Keratinocyte (primary cell): ENCODE data around the gene ADRM1. TPM values are rescaled to one million over a fixed set of nuclear protein-coding genes. Genes with fewer than 3 reads are reported as not detected.

Source experiments
- DNase-seq: peaks from one replicate; pipeline ENCODE4 v3.0.0-alpha.2; 2011; ENCODE audit warnings: low read depth, missing footprints, low spot score
- FAIRE-seq: peaks from 2 replicates; lab custom pipeline; 2011; peaks lifted over from hg19 to GRCh38; lab: Jason Lieb, UNC
- H2AFZ ChIP-seq: 2 replicates; pipeline ENCODE4 v1.6.0; 2012; ENCODE audit warnings: low read length, control low read depth, inconsistent platforms; ENCODE audit not compliant: control insufficient read depth
- H3K27ac ChIP-seq: 2 replicates; pipeline ENCODE4 v1.5.1; 2011; ENCODE audit warnings: low read length; ENCODE audit not compliant: control insufficient read depth, insufficient read depth
- H3K27me3 ChIP-seq: 3 replicates; pipeline ENCODE4 v1.6.0; 2011; ENCODE audit warnings: low read length; ENCODE audit not compliant: control insufficient read depth, insufficient read depth; ENCODE audit errors: extremely low read depth
- H3K36me3 ChIP-seq, 2 experiments: 2 replicates in 1 of 2; 3 replicates in 1 of 2; pipeline ENCODE4 v1.5.1; 2011; ENCODE audit warnings: low read length in 2 of 2, mild to moderate bottlenecking in 1 of 2; ENCODE audit not compliant: control insufficient read depth in 2 of 2, insufficient read depth in 2 of 2; ENCODE audit errors: extremely low read depth in 1 of 2
- H3K4me1 ChIP-seq: 3 replicates; pipeline ENCODE4 v1.5.1; 2011; ENCODE audit warnings: low read length; ENCODE audit not compliant: control insufficient read depth, insufficient read depth; ENCODE audit errors: extremely low read depth
- H3K4me2 ChIP-seq: 3 replicates; pipeline ENCODE4 v1.6.0; 2011; ENCODE audit warnings: low read depth, low read length; ENCODE audit not compliant: control insufficient read depth, insufficient read depth; ENCODE audit errors: extremely low read depth
- H3K4me3 ChIP-seq, 3 experiments: fragments of 200-600 bp in 1 of 3; sonication (generic) in 1 of 3; 2 replicates in 2 of 3; 3 replicates in 1 of 3; pipeline ENCODE4 v1.5.1; 2011 to 2016; ENCODE audit warnings: low read length in 3 of 3, mild to moderate bottlenecking in 3 of 3, control low read depth in 2 of 3, inconsistent platforms in 1 of 3, low read depth in 1 of 3, mixed read lengths in 1 of 3, mixed run types in 1 of 3, moderate library complexity in 1 of 3; ENCODE audit not compliant: control insufficient read depth in 2 of 3, insufficient read depth in 2 of 3; ENCODE audit errors: extremely low read depth in 1 of 3
- H3K79me2 ChIP-seq: 2 replicates; pipeline ENCODE4 v1.6.0; 2012; ENCODE audit warnings: low read length; ENCODE audit not compliant: control insufficient read depth, insufficient read depth
- H3K9ac ChIP-seq: 3 replicates; pipeline ENCODE4 v1.6.0; 2011; ENCODE audit warnings: low read length; ENCODE audit not compliant: control insufficient read depth, insufficient read depth; ENCODE audit errors: extremely low read depth
- H3K9me1 ChIP-seq: 3 replicates; pipeline ENCODE4 v1.6.0; 2011; ENCODE audit warnings: low read length; ENCODE audit not compliant: control insufficient read depth, insufficient read depth; ENCODE audit errors: extremely low read depth
- H3K9me3 ChIP-seq: 2 replicates; pipeline ENCODE4 v1.5.1; 2012; ENCODE audit warnings: low read depth, low read length; ENCODE audit not compliant: control insufficient read depth
- H4K20me1 ChIP-seq: 3 replicates; pipeline ENCODE4 v1.6.0; 2011; ENCODE audit warnings: low read length; ENCODE audit not compliant: control insufficient read depth, insufficient read depth; ENCODE audit errors: extremely low read depth
- CTCF ChIP-seq, 3 experiments: IDR thresholded peaks in 1 of 3; conservative IDR thresholded peaks in 1 of 3; optimal IDR thresholded peaks in 1 of 3; 2 replicates in 2 of 3; 3 replicates in 1 of 3; pipeline versions ENCODE3 to v1.5.1; 2011; ENCODE audit warnings: low read length in 3 of 3, mild to moderate bottlenecking in 3 of 3, moderate library complexity in 2 of 3, control low read depth in 1 of 3, inconsistent platforms in 1 of 3; ENCODE audit not compliant: insufficient read depth in 2 of 3; ENCODE audit errors: extremely low read depth in 1 of 3
- EZH2 ChIP-seq: IDR thresholded peaks from one replicate; pipeline ENCODE4 v1.6.1; 2012; ENCODE audit warnings: inconsistent platforms, mild to moderate bottlenecking, low read length, moderate library complexity
- dilution Hi-C: fragments of 300-500 bp; cut with MboI; formaldehyde crosslinking; loops from one replicate; pipeline ENCODE4 v1.7.0; 2020; ENCODE audit warnings: low sequenced_read_pairs; ENCODE audit not compliant: extremely low pct_ligation_motif_present
- polyA plus RNA-seq, 5 experiments: library from polyadenylated mRNA; depleted of rRNA in 3 of 5; stranded (reverse) in 3 of 5; stranded (forward) in 1 of 5; unstranded in 1 of 5; fragments of >200 nt; gene quantifications; 1 replicate in 1 of 5; 2 replicates in 3 of 5; 3 replicates in 1 of 5; pipeline versions ENCODE4 v1.2.1 to v1.2.3, GENCODE V29; 2011 to 2012; ENCODE audit warnings: missing spikeins in 2 of 5, low read depth in 1 of 5, low replicate concordance in 1 of 5

The ADRM1 gene
- polyA plus RNA-seq, 1 donor (not counting 4 experiments of a cell fraction or from before 2014, with no cell fraction given), result 91.4 TPM

GRCh38 chr20:62311832-62312661 lies 9.2 kb downstream of the ADRM1 start:
- Histone ChIP-seq H3K9me3 (no peaks in the 10 kb centered on the region), H3K27ac (no peak overlapping the region), H3K9me1 (no peaks in the 10 kb centered on the region), H3K27me3 (no peaks in the 10 kb centered on the region), H3K4me2 (no peak overlapping the region), H3K36me3 (peaks cover 41 to 51% of the 10 kb centered on the region in 2 experiments), H2AFZ (no peak overlapping the region), H4K20me1 (peaks cover 29% of the 10 kb centered on the region), H3K4me3 (no peak overlapping the region), H3K9ac (no peak overlapping the region), H3K4me1 (peaks cover 9% of the 10 kb centered on the region), H3K79me2 (peaks cover 11% of the 10 kb centered on the region)
- no peak for FAIRE-seq
- TF ChIP-seq EZH2 (no peak), CTCF (optimal IDR thresholded peaks at IDR 0.05 in 1 of 3, IDR thresholded peaks at IDR 0.05 in 1 of 3, conservative IDR thresholded peaks at IDR 0.05 in 1 of 3; ENCODE audit: extremely low read depth in 1 of 3, insufficient read depth in 2 of 3, low read length in 3 of 3) (no peak)
- no peak for DNase-seq
- dilution Hi-C loops, result no loop called here

- Histone ChIP-seq H3K9me1 (no peaks in the 10 kb centered on the region), H3K4me3 (no peak overlapping the region), H3K27me3 (no peaks in the 10 kb centered on the region), H3K9ac (no peak overlapping the region), H2AFZ (no peak overlapping the region), H3K27ac (no peak overlapping the region), H3K36me3 (peaks cover 42 to 51% of the 10 kb centered on the region in 2 experiments), H3K9me3 (no peaks in the 10 kb centered on the region), H3K4me1 (peaks cover 10% of the 10 kb centered on the region), H4K20me1 (peaks cover 23% of the 10 kb centered on the region), H3K4me2 (no peak overlapping the region), H3K79me2 (peaks cover 6% of the 10 kb centered on the region)
- dilution Hi-C loops, result no loop called here
- DNase-seq, result no peak
- FAIRE-seq, result no peak
- TF ChIP-seq CTCF (optimal IDR thresholded peaks at IDR 0.05 in 1 of 3, IDR thresholded peaks at IDR 0.05 in 1 of 3, conservative IDR thresholded peaks at IDR 0.05 in 1 of 3; ENCODE audit: extremely low read depth in 1 of 3, insufficient read depth in 2 of 3, low read length in 3 of 3) (no peak), EZH2 (no peak)
These were observed 9.8 kb downstream of the ADRM1 start for GRCh38 chr20:62312662-62312977.
